ENCODE data around the gene SRP72.

DNA sequence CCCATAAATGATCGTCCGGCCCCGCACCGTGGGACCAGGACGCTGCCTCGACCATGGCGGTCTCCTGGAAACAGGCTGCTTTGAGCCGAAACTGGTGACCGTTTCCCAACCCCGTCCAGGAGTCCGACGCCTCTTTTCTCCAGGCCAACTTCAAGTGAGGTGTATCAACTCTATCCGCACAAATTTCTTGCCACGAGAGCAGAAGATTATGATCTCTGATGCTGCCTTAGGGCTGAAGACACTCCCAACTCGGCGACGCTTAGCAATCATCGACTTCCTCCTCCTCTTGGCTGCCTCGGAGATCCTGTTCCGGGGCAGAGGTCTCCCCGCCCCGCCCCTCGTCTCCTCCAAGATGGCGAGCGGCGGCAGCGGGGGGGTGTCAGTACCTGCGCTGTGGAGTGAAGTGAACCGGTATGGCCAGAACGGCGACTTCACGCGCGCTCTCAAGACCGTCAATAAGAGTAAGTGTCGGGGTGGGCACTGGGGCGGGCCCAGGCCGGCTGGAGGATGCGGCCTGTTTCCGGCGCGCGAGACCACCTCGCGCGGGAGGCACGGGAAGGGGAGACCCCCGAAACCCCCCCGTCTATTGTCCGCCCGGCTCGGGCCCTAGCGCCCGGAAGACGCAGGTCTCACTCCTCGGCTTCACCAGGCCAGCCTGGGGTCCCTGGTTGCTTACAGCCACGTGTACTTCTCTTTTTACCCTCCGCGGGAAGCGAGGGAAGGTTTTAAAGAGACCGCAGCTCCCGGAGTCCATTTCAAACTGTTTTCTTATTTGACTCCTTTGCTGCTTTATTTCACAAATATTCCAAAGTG, at the start of gene SRP72:
- TF ChIP-seq FOXJ3 (CRISPR knock-in tag; IDR thresholded peaks at IDR 0.05; ENCODE audit: borderline replicate concordance), result no peak
- TF ChIP-seq, protein P1, sequence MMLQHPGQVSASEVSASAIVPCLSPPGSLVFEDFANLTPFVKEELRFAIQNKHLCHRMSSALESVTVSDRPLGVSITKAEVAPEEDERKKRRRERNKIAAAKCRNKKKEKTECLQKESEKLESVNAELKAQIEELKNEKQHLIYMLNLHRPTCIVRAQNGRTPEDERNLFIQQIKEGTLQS (CRISPR knock-in tag; conservative IDR thresholded peaks at IDR 0.05), result no peak

Data from WTC11 (cell line).